HCT116 (cell line): ENCODE measurements around the gene MCEMP1.

Experiments
- CTCF ChIP-seq, 3 experiments: fragments of 200-600 bp in 1 of 3; sonication (generic) in 1 of 3; IDR thresholded peaks in 2 of 3; conservative IDR thresholded peaks in 1 of 3; 2 replicates each; pipeline ENCODE4 v1.5.1; 2012 to 2017; ENCODE audit warnings: low read depth in 2 of 3, low read length in 2 of 3, antibody characterized with exemption in 1 of 3, borderline replicate concordance in 1 of 3, control low read depth in 1 of 3, mild to moderate bottlenecking in 1 of 3, mixed read lengths in 1 of 3, mixed run types in 1 of 3, moderate library complexity in 1 of 3; ENCODE audit not compliant: insufficient read depth in 1 of 3
- POLR2A ChIP-seq: IDR thresholded peaks from 2 replicates; pipeline ENCODE4 v1.7.0; 2011; ENCODE audit warnings: borderline replicate concordance; ENCODE audit not compliant: insufficient read depth, insufficient read length; ENCODE audit errors: extremely low read depth
- REST ChIP-seq: IDR thresholded peaks from 2 replicates; pipeline ENCODE4 v1.6.1; 2012; ENCODE audit warnings: low read depth

GRCh38 chr19:7681340-7682174 is 4.7 kb downstream of the MCEMP1 start:
- TF ChIP-seq REST (no peak), CTCF (IDR thresholded peaks at IDR 0.05 in 2 of 3, conservative IDR thresholded peaks at IDR 0.05 in 1 of 3; ENCODE audit: borderline replicate concordance in 1 of 3, insufficient read depth in 1 of 3, low read depth in 2 of 3, low read length in 2 of 3) (peak; percentile 60 to 74 (median 61)), POLR2A (no peak)
